HEK293T (cell line): ENCODE measurements around the gene CPN1.

Experiments
- BHLHE40 ChIP-seq: fragments of 450-650 bp; IDR thresholded peaks from 2 replicates; pipeline ENCODE4 v1.6.1; 2016; ENCODE audit warnings: mild to moderate bottlenecking, moderate library complexity, borderline replicate concordance
- CTBP1 ChIP-seq: fragments of 450-650 bp; IDR thresholded peaks from 2 replicates; pipeline ENCODE4 v1.6.1; 2016; ENCODE audit warnings: borderline replicate concordance
- ELF4 ChIP-seq: fragments of 450-650 bp; IDR thresholded peaks from 2 replicates; pipeline ENCODE4 v1.6.1; 2017; ENCODE audit warnings: antibody characterized with exemption
- FOXA1 ChIP-seq: fragments of 450-650 bp; IDR thresholded peaks from 2 replicates; pipeline ENCODE4 v1.6.1; 2016; ENCODE audit warnings: mild to moderate bottlenecking
- FOXK2 ChIP-seq: fragments of 450-650 bp; IDR thresholded peaks from 2 replicates; pipeline ENCODE4 v1.6.1; 2016; ENCODE audit warnings: mild to moderate bottlenecking
- FOXM1 ChIP-seq: fragments of 450-650 bp; IDR thresholded peaks from 2 replicates; pipeline ENCODE4 v1.6.1; 2017; ENCODE audit warnings: mild to moderate bottlenecking, borderline replicate concordance
- LEF1 ChIP-seq: fragments of 450-650 bp; IDR thresholded peaks from 2 replicates; pipeline ENCODE4 v1.6.1; 2017; ENCODE audit warnings: mild to moderate bottlenecking, borderline replicate concordance
- NFRKB ChIP-seq: fragments of 450-650 bp; IDR thresholded peaks from 2 replicates; pipeline ENCODE4 v1.6.1; 2016; ENCODE audit warnings: mild to moderate bottlenecking, moderate library complexity
- SP1 ChIP-seq: fragments of 450-650 bp; IDR thresholded peaks from 2 replicates; pipeline ENCODE4 v1.6.1; 2017
- SUZ12 ChIP-seq: fragments of 450-650 bp; IDR thresholded peaks from 2 replicates; pipeline ENCODE4 v1.6.1; 2016; ENCODE audit warnings: mild to moderate bottlenecking
- TARDBP ChIP-seq: fragments of 450-650 bp; IDR thresholded peaks from 2 replicates; pipeline ENCODE4 v1.6.1; 2016
- ZNF384 ChIP-seq: fragments of 450-650 bp; IDR thresholded peaks from 2 replicates; pipeline ENCODE4 v1.6.1; 2016
- TF ChIP-seq, protein P1 (sequence below): fragments of 450-650 bp; IDR thresholded peaks from 2 replicates; pipeline ENCODE4 v1.6.1; 2016

DNA sequence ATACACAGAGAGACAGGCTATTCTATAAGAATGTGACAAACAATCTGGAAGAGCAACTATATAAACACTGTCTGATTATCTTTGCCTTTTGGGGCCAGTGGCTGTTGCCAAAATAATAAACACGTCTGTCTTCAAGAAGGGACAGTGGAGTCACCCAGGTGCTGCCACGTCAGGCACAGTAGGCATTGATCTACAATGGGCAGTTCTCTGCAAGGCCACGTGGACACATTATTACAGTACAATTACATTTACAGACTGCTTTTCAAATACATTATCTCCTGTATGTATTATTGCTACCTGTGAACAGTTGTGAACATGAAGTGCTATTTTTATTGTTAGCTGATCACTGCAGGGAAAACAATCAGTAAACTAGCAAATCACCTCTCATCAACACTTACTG, 86.0 kb downstream of the CPN1 start:
- TF ChIP-seq LEF1 = no peak
- TF ChIP-seq SP1 = no peak
- TF ChIP-seq BHLHE40 = no peak
- no peak for TF ChIP-seq FOXK2
- no peak for TF ChIP-seq SUZ12
- no peak for TF ChIP-seq ELF4
- no peak for TF ChIP-seq FOXM1
- TF ChIP-seq NFRKB = no peak
- no peak for TF ChIP-seq TARDBP
- no peak for TF ChIP-seq FOXA1
- TF ChIP-seq CTBP1 = no peak
- TF ChIP-seq, protein P1, sequence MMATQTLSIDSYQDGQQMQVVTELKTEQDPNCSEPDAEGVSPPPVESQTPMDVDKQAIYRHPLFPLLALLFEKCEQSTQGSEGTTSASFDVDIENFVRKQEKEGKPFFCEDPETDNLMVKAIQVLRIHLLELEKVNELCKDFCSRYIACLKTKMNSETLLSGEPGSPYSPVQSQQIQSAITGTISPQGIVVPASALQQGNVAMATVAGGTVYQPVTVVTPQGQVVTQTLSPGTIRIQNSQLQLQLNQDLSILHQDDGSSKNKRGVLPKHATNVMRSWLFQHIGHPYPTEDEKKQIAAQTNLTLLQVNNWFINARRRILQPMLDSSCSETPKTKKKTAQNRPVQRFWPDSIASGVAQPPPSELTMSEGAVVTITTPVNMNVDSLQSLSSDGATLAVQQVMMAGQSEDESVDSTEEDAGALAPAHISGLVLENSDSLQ = no peak
- TF ChIP-seq ZNF384 = no peak
